ENCODE data around the gene KMT2B. TPM values are rescaled to one million over a fixed set of nuclear protein-coding genes. Genes with fewer than 3 reads are reported as not detected.

The KMT2B gene
- total and polyA plus RNA-seq, 2 of the 8 experiments (the other 6 are each of a cell fraction or from before 2014, with no cell fraction given) = 26.7 to 38.6 TPM

DNA sequence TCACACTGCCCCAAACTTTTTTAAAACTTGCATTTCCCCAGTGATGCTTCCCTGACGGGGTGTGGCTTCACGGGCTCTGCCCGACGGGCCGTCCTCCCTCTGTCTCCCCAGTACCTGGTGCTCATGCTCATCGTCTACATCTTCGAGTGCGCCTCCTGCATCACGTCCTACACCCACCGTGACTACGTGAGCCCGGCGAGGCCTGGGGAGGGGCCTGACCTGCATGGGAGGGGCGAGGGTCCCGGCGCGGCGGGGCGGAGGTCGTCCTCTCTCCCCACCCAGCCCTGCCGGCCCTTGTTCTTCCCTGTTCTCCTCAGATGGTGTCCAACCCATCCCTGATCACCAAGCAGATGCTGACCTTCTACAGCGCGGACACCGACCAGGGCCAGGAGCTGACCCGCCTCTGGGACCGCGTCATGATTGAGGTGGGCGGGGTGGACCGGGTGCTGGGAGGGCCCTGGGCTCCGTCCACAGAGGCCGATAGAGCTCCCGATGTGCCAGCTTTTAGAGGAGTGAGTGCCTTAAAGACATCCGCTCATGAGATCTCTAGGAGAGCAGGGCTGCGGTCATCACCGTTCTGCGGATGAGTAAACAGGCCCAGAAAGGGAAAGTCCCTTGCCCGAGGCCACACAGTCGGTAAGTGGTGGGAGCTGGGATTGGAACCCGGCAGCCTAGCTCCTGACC, 44.5 kb upstream of the KMT2B start:
- H4K5ac ChIP-seq (ENCODE audit: insufficient read length, low read depth, low read length) = peak overlapping the region; percentile 40
- H2BK12ac ChIP-seq (ENCODE audit: low read depth, low read length) = 0 out of 2 replicates have a peak overlapping the region, but pooled peaks have one; percentile 29
- H3K4me1 ChIP-seq (replicated peaks in 1 of 4; ENCODE audit: control insufficient read depth in 3 of 4, insufficient read depth in 4 of 4, low read length in 3 of 4) = peaks cover 0 to 3% (median 0%) of the 10 kb centered on the region in 4 experiments; a peak in 2 of 7 replicates
- ChIA-PET POLR2A (ENCODE audit: partially characterized antibody) (interaction anchor here (0.6 to 1.9 kb wide), 6 partner anchors 13 to 31 kb away, joined by 3 to 5 read pairs (median 4); partner anchors contain the start of gene COX6B1), CTCF (ENCODE audit: partially characterized antibody) (interaction anchor here (0.6 to 2.2 kb wide), 8 partner anchors 9 to 229 kb away, joined by 3 to 9 read pairs (median 4); no protein-coding TSS in a partner anchor)
- peaks cover 0 to 4% (median 1%) of the 10 kb centered on the region in 4 experiments; a peak in 1 of 7 replicates for H3K27me3 ChIP-seq (replicated peaks in 1 of 4; ENCODE audit: control insufficient read depth in 3 of 4, extremely low read depth in 1 of 4, insufficient read depth in 3 of 4, low read length in 3 of 4)
- peak overlapping the region; percentile 95 for H2AFZ ChIP-seq (ENCODE audit: low read length)
- H4K20me1 ChIP-seq (replicated peaks in 1 of 2; ENCODE audit: control insufficient read depth in 1 of 2, insufficient read depth in 2 of 2, low read length in 2 of 2) = no peaks in the 10 kb centered on the region
- no peaks in the 10 kb centered on the region for H3K79me2 ChIP-seq (ENCODE audit: control insufficient read depth in 1 of 2, insufficient read depth in 2 of 2, low read length in 2 of 2)
- peak overlapping the region in 2 of 4 experiments; percentile 8 to 10; a peak in 2 of 7 replicates for H3K9ac ChIP-seq (replicated peaks in 1 of 4; ENCODE audit: extremely low read depth in 1 of 4, low read depth in 3 of 4, low read length in 3 of 4)
- no peak overlapping the region for H2BK120ac ChIP-seq (replicated peaks; ENCODE audit: low read depth, low read length)
- H3K4me2 ChIP-seq (ENCODE audit: insufficient read depth in 1 of 2, low read depth in 2 of 2, low read length in 2 of 2) = peak overlapping the region; percentile 59 to 76
- H3K14ac ChIP-seq (ENCODE audit: insufficient read length) = no peak overlapping the region
- no peak overlapping the region for H2BK20ac ChIP-seq (ENCODE audit: low read length)
- peak overlapping the region; percentile 61 to 77 (median 62) for H3K4me3 ChIP-seq (ENCODE audit: extremely low read depth in 1 of 4, insufficient read depth in 2 of 4, low read depth in 3 of 4, low read length in 4 of 4)
- H3K4ac ChIP-seq (replicated peaks; ENCODE audit: insufficient read length, low read depth, low read length) = no peak overlapping the region
- H2AK5ac ChIP-seq (ENCODE audit: low read depth, low read length) = no peak overlapping the region
- FAIRE-seq (peak; percentile 62), DNase-seq (ENCODE audit: low read depth in 1 of 2, low spot score in 2 of 2) (peak; percentile 21 to 89)
- peak overlapping the region; percentile 75 for H4K8ac ChIP-seq (ENCODE audit: extremely low read depth, insufficient read depth, low read length)
- no peak overlapping the region for H3K23ac ChIP-seq (ENCODE audit: insufficient read length)
- H3K27ac ChIP-seq (ENCODE audit: low read depth, low read length) = peak overlapping the region; percentile 29; the same call in 1 of the 2 replicates
- peak overlapping the region; percentile 67; the same call in 1 of the 2 replicates for H2BK5ac ChIP-seq (ENCODE audit: low read depth, low read length)
- H3K9me3 ChIP-seq (ENCODE audit: insufficient read depth in 2 of 2, low read depth in 1 of 2, low read length in 1 of 2) = no peaks in the 10 kb centered on the region
- no peak overlapping the region; the same call in 1 of the 2 replicates for H2BK15ac ChIP-seq (ENCODE audit: low read length)
- no peak overlapping the region for H3K56ac ChIP-seq (replicated peaks; ENCODE audit: insufficient read length, low read depth, low read length)
- no peaks in the 10 kb centered on the region for H3K36me3 ChIP-seq (ENCODE audit: control insufficient read depth in 2 of 4, insufficient read depth in 4 of 4, low read length in 3 of 4)
- H4K91ac ChIP-seq (replicated peaks; ENCODE audit: insufficient read length, low read length) = peak overlapping the region; percentile 7
- H3K23me2 ChIP-seq (ENCODE audit: low read depth, low read length) = no peaks in the 10 kb centered on the region; the same call in 1 of the 2 replicates
- H3K18ac ChIP-seq (ENCODE audit: extremely low read depth, low read length) = 0 out of 2 replicates have a peak overlapping the region, but pooled peaks have one; percentile 40
- H3K79me1 ChIP-seq (ENCODE audit: low read depth, low read length) = no peaks in the 10 kb centered on the region
- WGBS, 2 experiments (ENCODE audit: extremely low coverage in 1 of 2, insufficient coverage in 1 of 2, insufficient read length in 1 of 2, insufficient replicate concordance in 2 of 2, low coverage in 1 of 2, low lambda C conversion rate in 2 of 2, missing lambda C conversion rate in 1 of 2) = 8% methylated on average over 28 of the region's 39 CpGs; no CpG with 5 or more reads in 1 of the 2 experiments
- TF ChIP-seq CHD2 (IDR thresholded peaks at IDR 0.05; ENCODE audit: low read length) (no peak), JUN (IDR thresholded peaks at IDR 0.05; ENCODE audit: low read depth, low read length) (no peak), BCL11A (IDR thresholded peaks at IDR 0.05; ENCODE audit: low read depth in 2 of 2, low read length in 2 of 2) (no peak), SRF (IDR thresholded peaks at IDR 0.05; ENCODE audit: low read depth, low read length) (no peak), KDM4A (IDR thresholded peaks at IDR 0.05; ENCODE audit: low read depth, low read length, severe bottlenecking) (peak; percentile 98), YY1 (IDR thresholded peaks at IDR 0.05; ENCODE audit: low read depth, low read length) (no peak), NRF1 (IDR thresholded peaks at IDR 0.05; ENCODE audit: low read depth, low read length) (no peak), SP2 (IDR thresholded peaks at IDR 0.05; ENCODE audit: low read length) (no peak), EP300 (IDR thresholded peaks at IDR 0.05; ENCODE audit: borderline replicate concordance in 1 of 2, low read depth in 2 of 2, low read length in 2 of 2) (no peak), SUZ12 (IDR thresholded peaks at IDR 0.05; ENCODE audit: low read length) (no peak), E2F6 (IDR thresholded peaks at IDR 0.05) (0 out of 2 replicates have a peak, but pooled peaks have one; percentile 9)

Measured in H1 (cell line).